Liver (tissue), 9 donors: Measurements from ENCODE around the gene CFAP73. TPM values are rescaled to one million over a fixed set of nuclear protein-coding genes. Genes with fewer than 3 reads are reported as not detected.

Experiments used
- DNase-seq: peaks from one replicate; pipeline ENCODE4 v3.0.0-alpha.2; 2017; ENCODE audit warnings: low spot score
- H3K27ac ChIP-seq, 2 donors: one replicate each; pipeline ENCODE4 v1.7.0; 2013; ENCODE audit warnings: inconsistent platforms in 2 of 2, low read length in 2 of 2, control low read depth in 1 of 2, low read depth in 1 of 2, mild to moderate bottlenecking in 1 of 2
- H3K27me3 ChIP-seq, 4 donors: one replicate each; pipeline versions ENCODE4 v1.6.1 to v1.7.0; 2013; ENCODE audit warnings: low read length in 3 of 4, inconsistent platforms in 1 of 4, mild to moderate bottlenecking in 1 of 4, moderate library complexity in 1 of 4; ENCODE audit not compliant: control insufficient read depth in 4 of 4, insufficient read depth in 4 of 4
- H3K36me3 ChIP-seq, 4 donors: one replicate each; pipeline versions ENCODE4 v1.6.1 to v1.7.0; 2013; ENCODE audit warnings: low read length in 3 of 4, mild to moderate bottlenecking in 3 of 4, low read depth in 1 of 4, moderate library complexity in 1 of 4; ENCODE audit not compliant: control insufficient read depth in 4 of 4, insufficient read depth in 3 of 4
- H3K4me1 ChIP-seq, 4 donors: one replicate each; pipeline versions ENCODE4 v1.6.1 to v1.7.0; 2013; ENCODE audit warnings: low read length in 3 of 4, mild to moderate bottlenecking in 3 of 4, moderate library complexity in 1 of 4; ENCODE audit not compliant: control insufficient read depth in 4 of 4, insufficient read depth in 4 of 4
- H3K4me3 ChIP-seq, 3 donors: one replicate each; pipeline versions ENCODE4 v1.6.1 to v1.7.0; 2013; ENCODE audit warnings: low read length in 3 of 3, control low read depth in 1 of 3, low read depth in 1 of 3, mild to moderate bottlenecking in 1 of 3
- H3K9ac ChIP-seq, 2 donors: one replicate each; pipeline ENCODE4 v1.7.0; 2013; ENCODE audit warnings: low read length in 2 of 2, mild to moderate bottlenecking in 2 of 2, moderate library complexity in 2 of 2, control low read depth in 1 of 2, low read depth in 1 of 2
- H3K9me3 ChIP-seq, 4 donors: one replicate each; pipeline versions ENCODE4 v1.6.1 to v1.7.0; 2013; ENCODE audit warnings: low read length in 3 of 4; ENCODE audit not compliant: control insufficient read depth in 4 of 4
- ATF3 ChIP-seq: IDR thresholded peaks from 2 replicates; pipeline ENCODE4 v1.6.1; 2016; ENCODE audit warnings: antibody characterized with exemption
- EGR1 ChIP-seq, 2 donors: IDR thresholded peaks; 2 replicates each; pipeline ENCODE4 v1.6.1; 2016 to 2018; ENCODE audit warnings: antibody characterized with exemption in 2 of 2, low read depth in 2 of 2
- FOXA1 ChIP-seq: IDR thresholded peaks from 2 replicates; pipeline ENCODE4 v1.6.1; 2016; ENCODE audit warnings: antibody characterized with exemption
- FOXA2 ChIP-seq: IDR thresholded peaks from 2 replicates; pipeline ENCODE4 v1.6.1; 2016; ENCODE audit warnings: antibody characterized with exemption
- GABPA ChIP-seq, 2 donors: IDR thresholded peaks in 1 of 2; conservative IDR thresholded peaks in 1 of 2; 2 replicates each; pipeline ENCODE4 v1.6.1; 2016; ENCODE audit warnings: antibody characterized with exemption in 2 of 2, mild to moderate bottlenecking in 1 of 2, moderate library complexity in 1 of 2
- HNF4A ChIP-seq, 2 donors: conservative IDR thresholded peaks; 2 replicates each; pipeline ENCODE4 v1.6.1; 2016; ENCODE audit warnings: antibody characterized with exemption in 2 of 2, mild to moderate bottlenecking in 2 of 2
- HNF4G ChIP-seq: IDR thresholded peaks from 2 replicates; pipeline ENCODE4 v1.6.1; 2016; ENCODE audit warnings: antibody characterized with exemption
- JUND ChIP-seq, 2 donors: IDR thresholded peaks; 2 replicates each; pipeline ENCODE4 v1.6.1; 2016; ENCODE audit warnings: antibody characterized with exemption in 2 of 2
- MAX ChIP-seq: IDR thresholded peaks from 2 replicates; pipeline ENCODE4 v1.6.1; 2016; ENCODE audit warnings: antibody characterized with exemption
- NR2F2 ChIP-seq: IDR thresholded peaks from 2 replicates; pipeline ENCODE4 v1.6.1; 2016; ENCODE audit warnings: antibody characterized with exemption
- RAD21 ChIP-seq, 2 donors: IDR thresholded peaks; 2 replicates each; pipeline ENCODE4 v1.6.1; 2016; ENCODE audit warnings: antibody characterized with exemption in 2 of 2, mild to moderate bottlenecking in 2 of 2
- RXRA ChIP-seq, 2 donors: IDR thresholded peaks; 2 replicates each; pipeline ENCODE4 v1.6.1; 2017 to 2018; ENCODE audit warnings: antibody characterized with exemption in 2 of 2, mild to moderate bottlenecking in 1 of 2
- SP1 ChIP-seq: IDR thresholded peaks from 2 replicates; pipeline ENCODE4 v1.6.1; 2018; ENCODE audit warnings: antibody characterized with exemption, mild to moderate bottlenecking
- TAF1 ChIP-seq: conservative IDR thresholded peaks from 2 replicates; pipeline ENCODE4 v1.6.1; 2016; ENCODE audit warnings: antibody characterized with exemption, mild to moderate bottlenecking
- YY1 ChIP-seq: IDR thresholded peaks from 2 replicates; pipeline ENCODE4 v1.6.1; 2016; ENCODE audit warnings: antibody characterized with exemption, mild to moderate bottlenecking
- ZBTB33 ChIP-seq: IDR thresholded peaks from 2 replicates; pipeline ENCODE4 v1.6.1; 2016; ENCODE audit warnings: antibody characterized with exemption
- WGBS: extraction: QIAGEN DNeasy Blood & Tissue Kit; methylation state at CpG from one replicate; pipeline ENCODE4 v1.1.7; 2013; 5-methylcytosine and 5-hydroxymethylcytosine counted together
- polyA plus RNA-seq, 2 donors: library from polyadenylated mRNA; stranded (reverse) in 1 of 2; unstranded in 1 of 2; fragments of 200-250 nt in 1 of 2; fragments of >200 nt in 1 of 2; fragmentation: Nextera tagmentation in 1 of 2; extraction: Ambion mirVana in 1 of 2; gene quantifications; one replicate each; pipeline versions ENCODE4 v1.2.1 to v1.2.3, GENCODE V29; 2013 to 2015
- total RNA-seq, 2 donors: library from RNA; depleted of rRNA; stranded (reverse); fragments of >200 nt; gene quantifications; one replicate each; pipeline ENCODE4 v1.2.3, GENCODE V29; 2014
- TF ChIP-seq, protein P1 (sequence below): fragments of 150-350 bp; IDR thresholded peaks from 2 replicates; pipeline ENCODE4 v1.5.1; 2017; ENCODE audit warnings: improper control_type of control experiment, low read depth, low read length; ENCODE audit not compliant: missing input control
- TF ChIP-seq, protein P2 (sequence below): IDR thresholded peaks from 2 replicates; pipeline ENCODE4 v1.6.1; 2016; ENCODE audit warnings: antibody characterized with exemption, mild to moderate bottlenecking
- donor health status: healthy.
- donor health status: healthy.
- donor health status: healthy.
- donor health status: healthy.
- donor health status: healthy.

CFAP73 gene
- total and polyA plus RNA-seq, 4 donors = 0.18 to 0.19 TPM; not detected in 2

- TF ChIP-seq TAF1 (no peak), RAD21 (IDR thresholded peaks at IDR 0.05) (no peak)
Observed at GRCh38 chr12:113145720-113146551, 3.6 kb upstream of the CFAP73 start (continued).

- no peaks in the 10 kb centered on the region for H3K9me3 ChIP-seq
- no peak for TF ChIP-seq EGR1 (IDR thresholded peaks at IDR 0.05; ENCODE audit: low read depth in 2 of 2)
- TF ChIP-seq GABPA (IDR thresholded peaks at IDR 0.05 in 1 of 2, conservative IDR thresholded peaks at IDR 0.05 in 1 of 2) = no peak
- TF ChIP-seq ATF3 = no peak
- no peak for TF ChIP-seq YY1
- TF ChIP-seq HNF4A (conservative IDR thresholded peaks at IDR 0.05) = no peak
- TF ChIP-seq JUND (IDR thresholded peaks at IDR 0.05) = no peak
- TF ChIP-seq TAF1 = no peak
- TF ChIP-seq HNF4G = no peak
- no peak for TF ChIP-seq ZBTB33
- TF ChIP-seq, protein P1, sequence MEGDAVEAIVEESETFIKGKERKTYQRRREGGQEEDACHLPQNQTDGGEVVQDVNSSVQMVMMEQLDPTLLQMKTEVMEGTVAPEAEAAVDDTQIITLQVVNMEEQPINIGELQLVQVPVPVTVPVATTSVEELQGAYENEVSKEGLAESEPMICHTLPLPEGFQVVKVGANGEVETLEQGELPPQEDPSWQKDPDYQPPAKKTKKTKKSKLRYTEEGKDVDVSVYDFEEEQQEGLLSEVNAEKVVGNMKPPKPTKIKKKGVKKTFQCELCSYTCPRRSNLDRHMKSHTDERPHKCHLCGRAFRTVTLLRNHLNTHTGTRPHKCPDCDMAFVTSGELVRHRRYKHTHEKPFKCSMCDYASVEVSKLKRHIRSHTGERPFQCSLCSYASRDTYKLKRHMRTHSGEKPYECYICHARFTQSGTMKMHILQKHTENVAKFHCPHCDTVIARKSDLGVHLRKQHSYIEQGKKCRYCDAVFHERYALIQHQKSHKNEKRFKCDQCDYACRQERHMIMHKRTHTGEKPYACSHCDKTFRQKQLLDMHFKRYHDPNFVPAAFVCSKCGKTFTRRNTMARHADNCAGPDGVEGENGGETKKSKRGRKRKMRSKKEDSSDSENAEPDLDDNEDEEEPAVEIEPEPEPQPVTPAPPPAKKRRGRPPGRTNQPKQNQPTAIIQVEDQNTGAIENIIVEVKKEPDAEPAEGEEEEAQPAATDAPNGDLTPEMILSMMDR = no peak
- TF ChIP-seq, protein P2, sequence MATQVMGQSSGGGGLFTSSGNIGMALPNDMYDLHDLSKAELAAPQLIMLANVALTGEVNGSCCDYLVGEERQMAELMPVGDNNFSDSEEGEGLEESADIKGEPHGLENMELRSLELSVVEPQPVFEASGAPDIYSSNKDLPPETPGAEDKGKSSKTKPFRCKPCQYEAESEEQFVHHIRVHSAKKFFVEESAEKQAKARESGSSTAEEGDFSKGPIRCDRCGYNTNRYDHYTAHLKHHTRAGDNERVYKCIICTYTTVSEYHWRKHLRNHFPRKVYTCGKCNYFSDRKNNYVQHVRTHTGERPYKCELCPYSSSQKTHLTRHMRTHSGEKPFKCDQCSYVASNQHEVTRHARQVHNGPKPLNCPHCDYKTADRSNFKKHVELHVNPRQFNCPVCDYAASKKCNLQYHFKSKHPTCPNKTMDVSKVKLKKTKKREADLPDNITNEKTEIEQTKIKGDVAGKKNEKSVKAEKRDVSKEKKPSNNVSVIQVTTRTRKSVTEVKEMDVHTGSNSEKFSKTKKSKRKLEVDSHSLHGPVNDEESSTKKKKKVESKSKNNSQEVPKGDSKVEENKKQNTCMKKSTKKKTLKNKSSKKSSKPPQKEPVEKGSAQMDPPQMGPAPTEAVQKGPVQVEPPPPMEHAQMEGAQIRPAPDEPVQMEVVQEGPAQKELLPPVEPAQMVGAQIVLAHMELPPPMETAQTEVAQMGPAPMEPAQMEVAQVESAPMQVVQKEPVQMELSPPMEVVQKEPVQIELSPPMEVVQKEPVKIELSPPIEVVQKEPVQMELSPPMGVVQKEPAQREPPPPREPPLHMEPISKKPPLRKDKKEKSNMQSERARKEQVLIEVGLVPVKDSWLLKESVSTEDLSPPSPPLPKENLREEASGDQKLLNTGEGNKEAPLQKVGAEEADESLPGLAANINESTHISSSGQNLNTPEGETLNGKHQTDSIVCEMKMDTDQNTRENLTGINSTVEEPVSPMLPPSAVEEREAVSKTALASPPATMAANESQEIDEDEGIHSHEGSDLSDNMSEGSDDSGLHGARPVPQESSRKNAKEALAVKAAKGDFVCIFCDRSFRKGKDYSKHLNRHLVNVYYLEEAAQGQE = no peak
- no peak for TF ChIP-seq RAD21 (IDR thresholded peaks at IDR 0.05)
- TF ChIP-seq FOXA2 = no peak
- no peak for TF ChIP-seq SP1
- TF ChIP-seq MAX = no peak
- no peak for TF ChIP-seq NR2F2
- no peak for TF ChIP-seq FOXA1
- TF ChIP-seq RXRA (IDR thresholded peaks at IDR 0.05) = no peak
Observed at GRCh38 chr12:113146999-113147398, 2.5 kb upstream of the CFAP73 start.

More at GRCh38 chr12:113146999-113147398, 2.5 kb upstream of the CFAP73 start:
- H3K27me3 ChIP-seq = peaks cover 0 to 2% (median 0%) of the 10 kb centered on the region in 4 donors
- H3K27ac ChIP-seq = no peak overlapping the region
- no peak overlapping the region for H3K4me3 ChIP-seq
- 85% methylated on average over 2 of the region's 2 CpGs for WGBS
- no peaks in the 10 kb centered on the region for H3K36me3 ChIP-seq
- H3K4me1 ChIP-seq = no peaks in the 10 kb centered on the region
- no peak for DNase-seq
- H3K9ac ChIP-seq = no peak overlapping the region
